Stimulated activated CD8-positive, alpha-beta memory T cell treated with anti-CD3 and anti-CD28 coated beads, Interleukin-12 subunit alpha, Interleukin-12 subunit beta, amount 100 ng/mL, for 24 hours (primary cell): ENCODE measurements around the gene THTPA.
A peak's percentile ranks its signal among the peaks of the same experiment; 100 is the strongest.

ENCODE experiments used
- DNase-seq: peaks from one replicate; pipeline ENCODE4 v3.0.0-alpha.2; 2020; ENCODE audit errors: extremely low read depth

THTPA gene

GRCh38 chr14:23567186-23568020 is 11.3 kb downstream of the THTPA start, which contains the start of gene AP1G2:
TSS of gene AP1G2 (minus strand) at chr14:23567791. CDS start at chr14:23567314, 477 bp downstream.
- DNase-seq, result peak; percentile 76

- DNase-seq, result no peak
These were observed 12.0 kb downstream of the THTPA start for GRCh38 chr14:23568021-23568599.

GRCh38 chr14:23568600-23569331 is 12.7 kb downstream of the THTPA start:
- no peak for DNase-seq

- no peak for DNase-seq
These were observed 13.5 kb downstream of the THTPA start for GRCh38 chr14:23569443-23570151.

GRCh38 chr14:23570806-23571483 is 14.9 kb downstream of the THTPA start:
- no peak for DNase-seq

GRCh38 chr14:23571701-23572523 is 15.8 kb downstream of the THTPA start:
- DNase-seq, result no peak

GRCh38 chr14:23572524-23572828 is 16.4 kb downstream of the THTPA start:
- DNase-seq, result no peak

- DNase-seq, result no peak
These were observed 16.8 kb downstream of the THTPA start for GRCh38 chr14:23572836-23573235.

GRCh38 chr14:23573384-23574015 is 17.4 kb downstream of the THTPA start:
- no peak for DNase-seq

- DNase-seq, result no peak
These were observed 21.1 kb downstream of the THTPA start for GRCh38 chr14:23577004-23577681.

- DNase-seq, result no peak
These were observed 21.8 kb downstream of the THTPA start for GRCh38 chr14:23577710-23578392.

- no peak for DNase-seq
These were observed 22.7 kb downstream of the THTPA start, which contains the start of gene JPH4 for GRCh38 chr14:23578560-23579310. TSS of gene JPH4 (minus strand) at chr14:23578790. CDS start at chr14:23577453, 1,337 bp downstream.

- DNase-seq, result no peak
These were observed 23.2 kb downstream of the THTPA start for GRCh38 chr14:23579311-23579630.

GRCh38 chr14:23579739-23580138 is 23.7 kb downstream of the THTPA start:
- no peak for DNase-seq

- DNase-seq, result no peak
These were observed 24.3 kb downstream of the THTPA start for GRCh38 chr14:23580152-23580926.

GRCh38 chr14:23580948-23581281 is 24.8 kb downstream of the THTPA start:
- no peak for DNase-seq

GRCh38 chr14:23582906-23583760 is 27.1 kb downstream of the THTPA start:
- DNase-seq, result no peak
